ENCODE results near the gene BBS5. TPM values are rescaled to one million over a fixed set of nuclear protein-coding genes. Genes with fewer than 3 reads are reported as not detected.
"Not testable (repeated sequence)": the region's sequence is repeated elsewhere in the genome, so short reads cannot be mapped to it uniquely, and the experiment has no call there.

BBS5 gene
- total RNA-seq, 1 donor from 2014 or later, result 6.0 TPM

- Histone ChIP-seq H3K9me3 (no peaks in the 10 kb centered on the region), H3K36me3 (no peaks in the 10 kb centered on the region), H3K27ac (no peak overlapping the region), H3K4me1 (no peaks in the 10 kb centered on the region), H3K27me3 (no peaks in the 10 kb centered on the region), H3K4me3 (no peak overlapping the region)
- DNase-seq, result no peak
- intact Hi-C loops (cut with DNase I), result no loop called here
- ATAC-seq, result no peak
- no peak for TF ChIP-seq CTCF (IDR thresholded peaks at IDR 0.05)
Measured at GRCh38 chr2:169448316-169448715, 31.0 kb upstream of the BBS5 start.

- ATAC-seq, result no peak
- no peak for DNase-seq
- Histone ChIP-seq H3K9me3 (no peaks in the 10 kb centered on the region), H3K4me3 (no peak overlapping the region), H3K27ac (no peak overlapping the region), H3K4me1 (no peaks in the 10 kb centered on the region), H3K36me3 (no peaks in the 10 kb centered on the region), H3K27me3 (no peaks in the 10 kb centered on the region)
- intact Hi-C loops (cut with DNase I), result no loop called here
- no peak for TF ChIP-seq CTCF (IDR thresholded peaks at IDR 0.05)
Measured at GRCh38 chr2:169448865-169449264, 30.4 kb upstream of the BBS5 start.

GRCh38 chr2:169452080-169452479 is 27.2 kb upstream of the BBS5 start:
- DNase-seq (no peak), ATAC-seq (peak; percentile 69)
- H3K27me3 ChIP-seq, result no peaks in the 10 kb centered on the region
- H3K4me3 ChIP-seq, result no peak overlapping the region
- H3K9me3 ChIP-seq, result no peaks in the 10 kb centered on the region
- H3K27ac ChIP-seq, result no peak overlapping the region
- intact Hi-C loops (cut with DNase I), result no loop called here
- H3K4me1 ChIP-seq, result no peaks in the 10 kb centered on the region
- no peaks in the 10 kb centered on the region for H3K36me3 ChIP-seq
- peak; percentile 50 for TF ChIP-seq CTCF (IDR thresholded peaks at IDR 0.05)

- H3K4me3 ChIP-seq; H3K27ac ChIP-seq; DNase-seq; H3K4me1 ChIP-seq; ATAC-seq; H3K36me3 ChIP-seq; H3K27me3 ChIP-seq; intact Hi-C loops (cut with DNase I); H3K9me3 ChIP-seq: not testable (repeated sequence)
Measured at GRCh38 chr2:169453044-169453443, 26.2 kb upstream of the BBS5 start.

- H3K27ac ChIP-seq, result no peak overlapping the region
- no peak for TF ChIP-seq CTCF (IDR thresholded peaks at IDR 0.05)
- no peak for ATAC-seq
- H3K4me3 ChIP-seq, result no peak overlapping the region
- no peaks in the 10 kb centered on the region for H3K36me3 ChIP-seq
- no peaks in the 10 kb centered on the region for H3K27me3 ChIP-seq
- intact Hi-C loops (cut with DNase I), result no loop called here
- H3K4me1 ChIP-seq, result no peaks in the 10 kb centered on the region
- H3K9me3 ChIP-seq, result no peaks in the 10 kb centered on the region
- no peak for DNase-seq
Measured at GRCh38 chr2:169461143-169461542, 18.2 kb upstream of the BBS5 start.

GRCh38 chr2:169462896-169463695 is 16.2 kb upstream of the BBS5 start:
- H3K4me3 ChIP-seq, result no peak overlapping the region
- no peak for ATAC-seq
- no peak for TF ChIP-seq CTCF (IDR thresholded peaks at IDR 0.05)
- no peak for DNase-seq
- no peaks in the 10 kb centered on the region for H3K9me3 ChIP-seq
- intact Hi-C loops (cut with DNase I), result no loop called here
- H3K27me3 ChIP-seq, result no peaks in the 10 kb centered on the region
- H3K36me3 ChIP-seq, result no peaks in the 10 kb centered on the region
- no peak overlapping the region for H3K27ac ChIP-seq
- no peaks in the 10 kb centered on the region for H3K4me1 ChIP-seq
